ENCODE data around the gene ZNF366.

The ZNF366 gene

DNA sequence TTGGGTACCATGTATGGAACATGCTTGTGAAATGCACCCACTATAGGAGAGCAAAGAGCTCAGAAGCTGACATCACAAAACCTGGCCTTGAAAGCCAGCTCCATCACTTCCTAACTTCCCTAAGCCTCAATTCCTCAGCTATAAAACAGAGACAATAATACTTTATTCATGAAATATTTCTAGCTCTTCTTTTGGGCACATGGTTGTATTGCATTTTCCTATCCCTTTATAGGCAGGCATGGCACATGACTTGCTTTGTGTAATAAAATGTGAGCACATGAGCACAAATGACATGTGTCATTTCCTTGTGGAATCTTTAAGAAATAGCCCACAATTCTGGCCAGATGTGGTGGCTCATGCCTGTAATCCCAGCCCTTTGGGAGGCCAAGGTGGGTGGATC lies 18.5 kb downstream of the ZNF366 start:
- peak; percentile 59 to 66 for DNase-seq

GRCh38 chr5:72487177-72487576 lies 20.0 kb downstream of the ZNF366 start:
- no peak for DNase-seq

GRCh38 chr5:72486371-72486770 lies 20.8 kb downstream of the ZNF366 start:
- no peak for DNase-seq

DNA sequence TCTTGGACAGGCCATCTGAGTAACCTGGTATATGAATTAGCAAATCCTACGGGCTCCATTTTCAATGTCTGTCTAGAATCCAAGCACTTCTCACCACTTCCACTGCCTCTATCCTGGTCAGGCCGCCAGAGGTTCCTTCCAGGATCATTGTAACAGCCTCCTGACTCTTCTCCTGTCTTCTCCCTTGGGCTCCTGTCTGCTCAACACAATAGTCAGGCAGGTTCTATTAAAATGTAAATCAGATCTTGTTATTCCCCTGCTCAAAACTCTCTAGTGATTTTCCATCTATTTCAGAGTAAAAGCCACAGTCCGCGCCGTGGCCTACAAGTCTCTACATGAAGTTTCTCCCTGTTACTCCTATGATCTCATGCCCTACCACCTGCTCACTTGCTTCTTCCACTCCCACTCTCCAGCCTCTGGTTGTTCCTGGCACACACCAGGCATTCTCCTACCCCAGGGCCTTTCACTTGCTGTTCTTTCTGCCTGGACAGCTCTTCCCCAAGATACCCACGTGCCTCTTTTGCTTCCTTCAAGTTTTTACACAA lies 21.7 kb downstream of the ZNF366 start:
- DNase-seq = peak in 1 of 2 donors; percentile 48

- no peak for DNase-seq
Observed at GRCh38 chr5:72482046-72482445, 25.2 kb downstream of the ZNF366 start.

DNA sequence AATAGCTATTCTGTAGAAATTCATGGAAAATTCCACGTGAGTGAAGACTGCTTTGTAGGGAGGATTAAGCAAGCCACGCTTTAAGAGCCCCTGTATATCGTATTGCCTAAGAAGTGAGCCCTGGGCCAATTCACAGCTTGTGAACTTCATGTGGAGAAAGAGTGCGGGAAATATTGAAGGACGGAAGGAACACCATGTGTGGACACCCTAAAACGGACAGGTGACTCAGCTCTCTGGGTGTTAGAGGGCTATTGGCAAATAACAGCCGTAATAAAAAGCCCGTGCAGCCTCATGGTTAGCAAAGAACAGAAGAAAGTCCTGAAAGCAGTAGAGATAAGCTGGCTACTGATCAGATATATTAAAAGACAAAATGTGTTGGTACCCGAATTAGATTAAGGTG lies 26.4 kb downstream of the ZNF366 start:
- peak; percentile 34 to 57 for DNase-seq

- no peak for DNase-seq
Observed at GRCh38 chr5:72479921-72480320, 27.3 kb downstream of the ZNF366 start.

- no peak for DNase-seq
Observed at GRCh38 chr5:72478684-72479083, 28.5 kb downstream of the ZNF366 start.

DNA sequence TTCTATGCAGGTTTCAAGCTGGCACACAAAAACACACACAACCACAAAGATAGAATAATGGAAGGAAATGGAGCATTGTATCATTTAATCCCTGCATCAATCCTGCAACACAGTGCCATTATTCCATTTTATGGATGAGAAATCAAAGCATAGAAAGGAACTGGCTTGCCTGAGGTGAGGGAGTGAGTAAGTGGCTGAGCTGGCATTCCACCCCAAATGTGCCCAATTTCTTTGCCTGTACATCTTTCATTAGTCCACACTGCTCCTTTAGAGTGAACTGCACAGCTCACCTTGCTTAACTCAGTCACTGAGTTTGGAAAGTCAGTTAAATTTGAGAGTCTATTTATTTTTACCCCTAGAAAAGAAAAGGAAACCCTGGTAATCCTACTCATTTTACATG lies 28.9 kb downstream of the ZNF366 start:
- no peak for DNase-seq

GRCh38 chr5:72477644-72478043 lies 29.6 kb downstream of the ZNF366 start:
- peak in 1 of 2 donors; percentile 31 for DNase-seq

DNA sequence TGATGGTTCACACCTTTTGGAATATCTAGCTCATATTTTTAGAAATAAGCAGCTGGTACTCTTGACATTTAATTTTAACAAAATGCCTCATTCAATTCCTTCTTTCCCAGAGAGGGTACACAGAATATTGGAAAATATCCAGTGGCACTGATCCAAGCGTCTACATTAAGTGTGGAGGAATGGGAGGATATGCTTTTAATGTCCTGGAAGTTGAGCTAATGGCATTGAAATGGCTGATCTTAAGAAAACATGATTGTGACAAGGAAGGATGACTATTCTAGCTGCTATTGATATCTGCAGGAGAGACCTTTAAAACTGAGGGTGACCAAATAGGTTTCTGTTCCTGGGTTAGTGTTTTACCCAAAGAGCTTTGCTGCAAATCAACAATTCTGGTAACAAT lies 30.0 kb downstream of the ZNF366 start:
- DNase-seq = no peak

DNA sequence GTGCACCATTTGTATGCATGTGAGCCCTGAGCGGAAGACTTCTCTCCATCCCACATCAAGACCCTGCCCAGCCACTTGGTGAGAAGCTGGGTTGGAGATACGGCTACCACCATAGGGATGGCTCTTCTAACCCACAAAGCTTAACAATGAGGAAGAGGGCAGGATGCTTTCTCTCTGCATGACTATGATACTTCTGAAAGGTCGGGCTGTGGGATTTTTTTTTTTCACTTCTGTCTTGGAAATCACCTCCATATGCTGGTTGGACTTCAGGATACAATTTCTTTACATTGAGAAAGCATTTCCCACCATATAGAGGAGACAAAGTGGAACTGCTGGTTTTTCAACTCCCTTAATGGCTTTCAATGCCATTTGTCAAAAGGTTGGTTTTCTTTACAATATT lies 30.5 kb downstream of the ZNF366 start:
- DNase-seq = peak; percentile 32 to 68

DNA sequence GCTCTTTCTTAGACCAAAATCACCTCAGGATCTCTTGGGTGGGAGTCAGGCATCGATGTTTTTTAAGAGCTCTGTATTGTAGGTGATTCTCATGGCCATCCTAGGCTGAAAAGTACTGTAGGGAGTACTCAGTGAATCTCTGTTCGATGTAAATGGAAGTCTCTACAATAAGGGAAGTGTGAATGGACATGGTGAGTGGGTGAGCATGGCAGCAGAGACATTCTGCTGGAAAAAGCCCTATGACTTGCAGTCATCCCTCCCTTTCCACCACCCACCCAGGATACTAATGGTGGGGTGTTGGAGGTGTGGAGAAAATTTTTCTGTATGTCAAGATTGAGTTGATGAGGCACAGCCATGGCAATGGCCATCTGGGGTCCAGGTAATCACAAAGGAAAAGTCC lies 30.9 kb downstream of the ZNF366 start:
- peak; percentile 57 to 84 for DNase-seq

DNA sequence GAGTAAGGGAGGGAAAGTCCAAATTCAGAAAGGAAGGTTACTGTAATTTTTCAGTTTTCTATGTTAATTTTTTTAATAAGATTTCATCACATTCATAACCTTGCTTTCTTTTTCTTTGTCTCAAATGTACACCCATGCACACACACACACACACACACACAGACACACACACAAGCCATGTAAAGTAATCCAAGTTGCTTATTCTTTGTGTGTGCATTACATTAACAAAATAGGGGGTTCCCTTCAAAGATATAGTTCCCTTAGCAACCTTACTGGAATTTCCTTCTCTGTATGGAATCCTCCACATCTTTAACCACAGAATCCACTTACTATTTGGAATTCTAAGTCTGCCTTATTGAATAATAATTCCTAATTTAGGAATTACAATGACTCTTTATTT lies 32.7 kb downstream of the ZNF366 start:
- no peak for DNase-seq

DNA sequence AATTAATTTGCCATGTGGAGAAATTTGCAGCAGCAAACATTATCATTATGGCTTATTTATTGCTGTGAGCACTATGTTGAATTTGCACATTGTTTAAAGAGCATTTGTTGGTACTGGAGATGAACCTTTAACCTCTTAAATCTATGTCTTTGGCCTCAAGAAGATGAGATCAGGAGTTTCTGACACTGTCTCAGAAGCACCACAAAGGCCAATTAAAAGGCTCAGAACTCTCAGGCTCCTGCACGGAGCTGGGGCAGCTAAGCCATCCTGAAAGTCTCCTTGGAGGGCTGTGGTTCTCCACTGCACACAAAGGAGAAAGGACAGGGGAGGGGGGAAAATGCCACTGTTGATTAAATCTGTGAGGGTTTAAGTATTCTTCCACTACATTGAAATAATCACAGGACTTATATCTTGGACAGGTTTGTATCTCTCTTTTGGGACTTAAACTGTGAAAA lies 33.1 kb downstream of the ZNF366 start:
- no peak for DNase-seq

- peak; percentile 96 to 97 for DNase-seq
Observed at GRCh38 chr5:72472666-72473422, 34.4 kb downstream of the ZNF366 start.

- DNase-seq = peak; percentile 37 to 40
Observed at GRCh38 chr5:72472031-72472430, 35.2 kb downstream of the ZNF366 start.

DNA sequence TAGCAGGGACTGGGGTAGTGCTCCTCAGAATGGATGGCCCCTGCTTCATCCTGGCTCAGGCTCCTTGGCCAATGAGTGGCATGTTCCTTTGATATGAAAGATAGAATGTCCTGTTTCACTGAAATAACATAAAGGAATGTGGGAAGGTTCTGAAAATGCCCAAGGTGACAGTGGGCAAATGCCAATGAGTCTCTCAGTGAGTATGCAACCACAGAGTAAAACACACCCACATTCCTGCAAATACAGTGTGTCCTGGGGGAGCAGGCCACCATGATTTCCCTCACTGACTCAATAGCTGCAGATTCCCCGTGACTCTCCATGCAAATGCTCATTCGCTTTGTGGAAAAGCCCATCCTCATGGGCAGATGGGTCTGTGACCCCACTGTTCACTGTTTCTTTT lies 36.4 kb downstream of the ZNF366 start:
- DNase-seq = no peak

DNA sequence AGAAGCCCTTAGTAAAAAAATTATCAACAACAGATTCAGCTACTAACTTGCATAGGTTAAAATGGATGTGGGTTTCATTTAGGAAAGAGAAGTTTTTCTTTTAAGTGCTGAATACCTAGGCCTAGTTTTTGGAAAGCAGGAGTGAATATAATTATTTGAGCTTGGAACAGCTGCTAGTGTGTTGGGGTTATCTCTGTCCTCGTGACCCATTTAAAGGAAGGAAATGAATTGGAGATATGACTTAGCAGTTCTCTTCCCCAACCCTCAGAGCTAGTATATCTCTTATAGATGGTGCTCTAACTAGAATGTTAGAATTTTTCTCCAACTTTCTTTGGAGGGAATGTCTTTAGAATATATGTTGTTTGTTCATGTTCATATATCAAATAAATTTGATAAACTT lies 38.6 kb downstream of the ZNF366 start:
- peak; percentile 56 to 57 for DNase-seq

DNA sequence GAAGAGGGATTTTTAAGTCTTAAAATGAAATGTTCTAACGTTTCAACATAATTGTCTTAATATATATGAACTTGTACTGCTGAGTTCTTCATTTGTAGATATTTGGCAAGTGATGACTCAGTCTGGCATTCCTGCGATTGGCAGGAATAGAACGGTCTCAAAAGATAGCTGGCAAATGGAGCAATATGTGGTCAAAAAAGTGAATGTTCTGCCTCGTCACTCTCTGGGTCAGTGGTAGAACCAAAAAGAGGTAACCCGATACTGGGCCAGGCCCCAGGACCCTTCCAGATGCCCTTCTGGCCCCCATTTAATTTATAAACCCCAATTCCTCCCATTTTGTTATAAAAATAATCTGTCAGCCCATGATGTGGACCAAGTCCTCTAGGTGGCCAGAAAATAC lies 39.2 kb downstream of the ZNF366 start:
- DNase-seq = peak; percentile 89 to 91

- no peak for DNase-seq
Observed at GRCh38 chr5:72467461-72467860, 39.7 kb downstream of the ZNF366 start.

DNA sequence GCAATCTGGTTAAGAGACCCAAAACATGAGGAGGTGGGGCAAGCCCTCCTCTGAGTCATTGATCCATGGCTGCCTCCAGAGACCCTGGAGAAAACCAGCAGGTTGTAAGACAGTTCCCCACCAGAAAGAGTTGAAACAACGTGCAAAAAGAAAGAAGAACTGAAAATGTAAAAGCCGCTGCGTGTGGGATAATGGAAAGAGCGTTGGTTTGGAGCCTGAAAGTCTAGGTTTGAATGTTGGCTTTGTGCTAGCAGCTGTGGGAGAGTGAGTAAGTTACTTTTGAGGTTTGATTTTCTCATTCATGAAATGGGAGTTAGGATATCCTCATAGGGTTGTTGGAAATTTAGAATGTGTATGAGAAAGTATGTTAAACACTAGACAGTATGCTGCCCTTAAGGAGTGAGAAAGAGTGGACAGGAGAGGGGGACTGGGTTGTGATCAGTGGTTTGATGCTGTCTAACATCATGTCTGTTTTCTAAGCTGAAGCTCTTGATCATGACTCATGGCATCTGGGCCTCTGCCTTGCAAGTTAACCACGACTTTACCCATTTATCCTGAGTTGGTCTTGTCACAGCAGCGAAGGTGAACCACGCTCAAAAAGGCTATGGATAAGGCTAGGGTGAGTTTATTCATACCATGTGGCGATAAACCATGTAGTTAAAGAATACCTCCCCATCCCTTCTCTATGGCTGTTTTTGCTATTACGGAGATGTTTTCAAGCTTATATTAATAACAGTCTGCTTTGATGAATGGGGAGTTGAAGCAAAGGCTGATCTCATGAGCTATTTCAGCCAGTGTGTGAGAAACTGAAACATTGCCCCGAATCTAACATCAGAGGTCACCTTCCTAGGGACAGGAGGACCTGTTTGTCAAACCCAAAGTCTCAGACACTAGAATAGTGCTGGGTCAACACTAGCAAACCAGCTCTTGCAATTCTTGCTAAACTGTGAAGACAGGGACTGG lies 41.3 kb downstream of the ZNF366 start:
- peak; percentile 39 to 62 for DNase-seq

- DNase-seq = peak in 1 of 2 donors; percentile 29
Observed at GRCh38 chr5:72465066-72465465, 42.1 kb downstream of the ZNF366 start.
